Measurements from ENCODE around the gene SOCS1. TPM values are rescaled to one million over a fixed set of nuclear protein-coding genes. Genes with fewer than 3 reads are reported as not detected.
A peak's percentile ranks its signal among the peaks of the same experiment; 100 is the strongest.

SOCS1 gene
- total RNA-seq, 2 experiments from 2014 or later: 71.3 to 71.4 TPM

DNA sequence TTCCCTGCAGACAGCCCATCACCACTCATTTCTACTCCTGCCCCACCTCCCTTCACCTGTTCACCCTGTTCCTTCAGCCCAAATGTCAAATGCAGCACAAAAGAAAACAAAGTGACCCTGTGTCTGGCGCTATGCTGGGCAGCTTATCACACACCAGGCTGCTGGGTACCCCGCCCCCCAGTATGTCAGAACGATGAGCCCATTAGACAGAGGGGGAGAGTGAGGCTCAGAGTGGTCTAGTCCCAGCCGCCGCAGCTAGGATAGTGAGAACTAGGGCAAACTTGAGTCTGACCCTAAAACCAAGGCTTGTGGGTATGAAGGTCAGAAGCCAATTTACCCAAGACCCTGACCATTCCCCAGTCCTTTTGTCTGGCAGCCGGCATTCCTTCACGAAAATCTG lies 9.1 kb upstream of the SOCS1 start:
- Mint-ChIP-seq H3K36me3 (ENCODE audit: low read depth) (no peaks in the 10 kb centered on the region), H3K4me1 (ENCODE audit: low read depth) (peaks cover 20% of the 10 kb centered on the region), H3K27ac (no peak overlapping the region), H3K9me3 (no peaks in the 10 kb centered on the region), H3K27me3 (no peaks in the 10 kb centered on the region), H3K4me3 (no peak overlapping the region)
- H3K4me1 ChIP-seq (ENCODE audit: insufficient read depth, low read length): peaks cover 21% of the 10 kb centered on the region
- H3K4me3 ChIP-seq (ENCODE audit: low read length): no peak overlapping the region
- no peak overlapping the region for H3K27ac ChIP-seq (ENCODE audit: low read depth in 1 of 2, low read length in 2 of 2)
- ATAC-seq (ENCODE audit: poor library complexity): no peak
- ChIA-PET POLR2A (interaction anchor here (1.0 kb wide), 1 partner anchor 9 kb away, joined by 3 read pairs; the partner anchor contains the start of gene SOCS1), CTCF (no interaction called here)
- H3K36me3 ChIP-seq (ENCODE audit: insufficient read depth, low read length): no peaks in the 10 kb centered on the region
- H3K9me3 ChIP-seq (ENCODE audit: control insufficient read depth in 1 of 2, insufficient read depth in 1 of 2, low read length in 2 of 2): no peaks in the 10 kb centered on the region
- TF ChIP-seq, protein P1, sequence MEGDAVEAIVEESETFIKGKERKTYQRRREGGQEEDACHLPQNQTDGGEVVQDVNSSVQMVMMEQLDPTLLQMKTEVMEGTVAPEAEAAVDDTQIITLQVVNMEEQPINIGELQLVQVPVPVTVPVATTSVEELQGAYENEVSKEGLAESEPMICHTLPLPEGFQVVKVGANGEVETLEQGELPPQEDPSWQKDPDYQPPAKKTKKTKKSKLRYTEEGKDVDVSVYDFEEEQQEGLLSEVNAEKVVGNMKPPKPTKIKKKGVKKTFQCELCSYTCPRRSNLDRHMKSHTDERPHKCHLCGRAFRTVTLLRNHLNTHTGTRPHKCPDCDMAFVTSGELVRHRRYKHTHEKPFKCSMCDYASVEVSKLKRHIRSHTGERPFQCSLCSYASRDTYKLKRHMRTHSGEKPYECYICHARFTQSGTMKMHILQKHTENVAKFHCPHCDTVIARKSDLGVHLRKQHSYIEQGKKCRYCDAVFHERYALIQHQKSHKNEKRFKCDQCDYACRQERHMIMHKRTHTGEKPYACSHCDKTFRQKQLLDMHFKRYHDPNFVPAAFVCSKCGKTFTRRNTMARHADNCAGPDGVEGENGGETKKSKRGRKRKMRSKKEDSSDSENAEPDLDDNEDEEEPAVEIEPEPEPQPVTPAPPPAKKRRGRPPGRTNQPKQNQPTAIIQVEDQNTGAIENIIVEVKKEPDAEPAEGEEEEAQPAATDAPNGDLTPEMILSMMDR (IDR thresholded peaks at IDR 0.05): no peak
- no peak for DNase-seq
- no peaks in the 10 kb centered on the region for H3K27me3 ChIP-seq (ENCODE audit: control insufficient read depth in 1 of 2, insufficient read depth in 2 of 2, low read length in 2 of 2)
- intact Hi-C loops (cut with DNase I, micrococcal nuclease): no loop called here

- Histone ChIP-seq H3K4me1 (ENCODE audit: insufficient read depth, low read length) (peaks cover 21% of the 10 kb centered on the region), H3K4me3 (ENCODE audit: low read length) (no peak overlapping the region), H3K27ac (ENCODE audit: low read depth in 1 of 2, low read length in 2 of 2) (peak overlapping the region in 1 of 2 donors; percentile 36), H3K36me3 (ENCODE audit: insufficient read depth, low read length) (no peaks in the 10 kb centered on the region), H3K27me3 (ENCODE audit: control insufficient read depth in 1 of 2, insufficient read depth in 2 of 2, low read length in 2 of 2) (no peaks in the 10 kb centered on the region), H3K9me3 (ENCODE audit: control insufficient read depth in 1 of 2, insufficient read depth in 1 of 2, low read length in 2 of 2) (no peaks in the 10 kb centered on the region)
- Mint-ChIP-seq H3K36me3 (ENCODE audit: low read depth) (no peaks in the 10 kb centered on the region), H3K4me3 (no peak overlapping the region), H3K27me3 (no peaks in the 10 kb centered on the region), H3K4me1 (ENCODE audit: low read depth) (peaks cover 26% of the 10 kb centered on the region), H3K9me3 (no peaks in the 10 kb centered on the region), H3K27ac (peak overlapping the region; percentile 73)
- TF ChIP-seq, protein P1 (IDR thresholded peaks at IDR 0.05): no peak
- DNase-seq: no peak
- intact Hi-C loops (cut with DNase I, micrococcal nuclease): no loop called here
- ChIA-PET POLR2A (interaction anchor here (0.6 to 1.6 kb wide), 7 partner anchors 9 to 97 kb away, joined by 3 to 12 read pairs (median 3); no protein-coding TSS in a partner anchor), CTCF (interaction anchor here (1.1 kb wide), 1 partner anchor 311 kb away, joined by 5 read pairs; no protein-coding TSS in a partner anchor)
- no peak for ATAC-seq (ENCODE audit: poor library complexity)
These were observed 8.3 kb upstream of the SOCS1 start for GRCh38 chr16:11264155-11264832.

DNA sequence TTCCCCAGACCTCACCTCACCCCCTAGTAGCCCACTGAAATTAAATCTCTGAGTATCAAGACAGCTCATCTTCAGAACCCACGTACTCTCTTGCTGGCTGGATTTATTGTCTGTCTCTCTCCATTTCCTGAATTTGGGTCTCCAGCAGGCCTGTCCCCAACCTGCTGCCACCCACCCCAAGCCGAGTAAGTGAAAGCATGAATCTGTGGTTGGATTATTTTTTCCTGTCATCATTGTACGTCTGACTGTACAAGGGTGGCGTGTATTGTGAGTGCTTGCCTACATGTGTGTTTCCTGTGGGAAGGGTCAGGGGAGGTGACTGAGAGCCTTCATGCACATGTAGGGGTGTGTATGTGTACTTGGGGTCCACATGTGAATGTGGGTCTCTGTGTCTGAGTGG lies 7.7 kb upstream of the SOCS1 start:
- peak; percentile 82 for ATAC-seq (ENCODE audit: poor library complexity)
- TF ChIP-seq, protein P1 (IDR thresholded peaks at IDR 0.05): no peak
- intact Hi-C loops (cut with DNase I, micrococcal nuclease): no loop called here
- H3K4me3 Mint-ChIP-seq: peak overlapping the region; percentile 72
- H3K4me1 Mint-ChIP-seq (ENCODE audit: low read depth): peaks cover 30% of the 10 kb centered on the region
- Histone ChIP-seq H3K27me3 (ENCODE audit: control insufficient read depth in 1 of 2, insufficient read depth in 2 of 2, low read length in 2 of 2) (no peaks in the 10 kb centered on the region), H3K27ac (ENCODE audit: low read depth in 1 of 2, low read length in 2 of 2) (peak overlapping the region in 1 of 2 donors; percentile 36), H3K9me3 (ENCODE audit: control insufficient read depth in 1 of 2, insufficient read depth in 1 of 2, low read length in 2 of 2) (no peaks in the 10 kb centered on the region), H3K4me3 (ENCODE audit: low read length) (no peak overlapping the region), H3K36me3 (ENCODE audit: insufficient read depth, low read length) (no peaks in the 10 kb centered on the region), H3K4me1 (ENCODE audit: insufficient read depth, low read length) (peaks cover 26% of the 10 kb centered on the region)
- H3K27ac Mint-ChIP-seq: peak overlapping the region; percentile 73
- CTCF ChIA-PET: interaction anchor here (1.1 kb wide), 1 partner anchor 310 kb away, joined by 5 read pairs; no protein-coding TSS in a partner anchor
- H3K36me3 Mint-ChIP-seq (ENCODE audit: low read depth): no peaks in the 10 kb centered on the region
- peak in 9 of 14 experiments; percentile 30 to 76 (median 46) for DNase-seq
- no peaks in the 10 kb centered on the region for H3K9me3 Mint-ChIP-seq
- no peaks in the 10 kb centered on the region for H3K27me3 Mint-ChIP-seq
- POLR2A ChIA-PET: interaction anchor here (0.6 to 1.6 kb wide), 8 partner anchors 9 to 98 kb away, joined by 3 to 12 read pairs (median 4); no protein-coding TSS in a partner anchor

Measured in CD4-positive, alpha-beta T cell (primary cell).